Naive thymus-derived CD4-positive, alpha-beta T cell (primary cell): ENCODE data around the gene DNAJC5G. TPM values are rescaled to one million over a fixed set of nuclear protein-coding genes. Genes with fewer than 3 reads are reported as not detected.
"Not testable (repeated sequence)": the region's sequence is repeated elsewhere in the genome, so short reads cannot be mapped to it uniquely, and the experiment has no call there.

ENCODE experiments used
- ATAC-seq: fragments of 150-1000 bp; cut with Tn5 transposase; 2 replicates; pipeline ENCODE4 v1.10.0; 2021; ENCODE audit warnings: mild to moderate bottlenecking, moderate library complexity
- CTCF ChIA-PET: fragments of 350-600 bp; sonication (Branson Sonifier 250); formaldehyde crosslinking; loops from one replicate; lab custom pipeline; 2021; ENCODE audit warnings: antibody characterized with exemption; lab: Charles Lee
- POLR2A ChIA-PET: fragments of 350-600 bp; sonication (Branson Sonifier 250); formaldehyde crosslinking; loops from one replicate; lab custom pipeline; 2021; ENCODE audit warnings: antibody characterized with exemption, inconsistent platforms; lab: Charles Lee
- DNase-seq, 9 donors: peaks; one replicate each; pipeline versions ENCODE4 v3.0.0 to v3.0.0-alpha.2; 2020 to 2022; ENCODE audit warnings: mixed read lengths in 1 of 9
- H3K27ac ChIP-seq: one replicate; pipeline ENCODE4 v1.7.0; 2013; ENCODE audit warnings: mild to moderate bottlenecking, low read depth, low read length, moderate library complexity
- H3K27me3 ChIP-seq, 2 donors: one replicate each; pipeline ENCODE4 v1.7.0; 2013; ENCODE audit warnings: low read length in 2 of 2, mild to moderate bottlenecking in 2 of 2, moderate library complexity in 2 of 2; ENCODE audit not compliant: control insufficient read depth in 2 of 2, insufficient read depth in 2 of 2
- H3K36me3 ChIP-seq, 3 experiments: 1 replicate in 2 of 3; 2 replicates in 1 of 3; pipeline ENCODE4 v1.7.0; 2013; ENCODE audit warnings: low read length in 3 of 3, mild to moderate bottlenecking in 3 of 3, moderate library complexity in 1 of 3; ENCODE audit not compliant: insufficient read depth in 3 of 3, control insufficient read depth in 2 of 3
- H3K4me1 ChIP-seq, 2 donors: one replicate each; pipeline ENCODE4 v1.7.0; 2013; ENCODE audit warnings: low read length in 2 of 2, mild to moderate bottlenecking in 2 of 2, moderate library complexity in 1 of 2; ENCODE audit not compliant: control insufficient read depth in 2 of 2, insufficient read depth in 2 of 2
- H3K4me3 ChIP-seq: 2 replicates; pipeline ENCODE4 v1.7.0; 2013; ENCODE audit warnings: mild to moderate bottlenecking, low read length
- H3K9me3 ChIP-seq, 3 experiments: 1 replicate in 2 of 3; 2 replicates in 1 of 3; pipeline ENCODE4 v1.7.0; 2013; ENCODE audit warnings: low read length in 3 of 3; ENCODE audit not compliant: control insufficient read depth in 2 of 3
- H3K27ac Mint-ChIP-seq, 9 donors: one replicate each; pipeline ENCODE4 v1.8.0; 2020 to 2022; ENCODE audit warnings: mixed read lengths in 9 of 9, mild to moderate bottlenecking in 8 of 9, moderate library complexity in 5 of 9, inconsistent platforms in 2 of 9
- H3K27me3 Mint-ChIP-seq, 5 donors: one replicate each; pipeline ENCODE4 v1.8.0; 2021 to 2022; ENCODE audit warnings: mixed read lengths in 5 of 5, mild to moderate bottlenecking in 1 of 5
- H3K36me3 Mint-ChIP-seq, 5 donors: one replicate each; pipeline ENCODE4 v1.8.0; 2020 to 2022; ENCODE audit warnings: mixed read lengths in 5 of 5, mild to moderate bottlenecking in 3 of 5, inconsistent platforms in 1 of 5
- H3K4me1 Mint-ChIP-seq, 7 donors: one replicate each; pipeline ENCODE4 v1.8.0; 2020 to 2022; ENCODE audit warnings: mixed read lengths in 7 of 7, mild to moderate bottlenecking in 3 of 7, inconsistent platforms in 1 of 7
- H3K4me3 Mint-ChIP-seq, 10 donors: one replicate each; pipeline ENCODE4 v1.8.0; 2020 to 2022; ENCODE audit warnings: mild to moderate bottlenecking in 10 of 10, mixed read lengths in 10 of 10, moderate library complexity in 6 of 10, inconsistent platforms in 2 of 10
- H3K9me3 Mint-ChIP-seq, 11 donors: one replicate each; pipeline ENCODE4 v1.8.0; 2020 to 2022; ENCODE audit warnings: mixed read lengths in 11 of 11, mild to moderate bottlenecking in 4 of 11, inconsistent platforms in 1 of 11, moderate library complexity in 1 of 11
- intact Hi-C, 2 donors: fragments of 100-400 bp; cut with micrococcal nuclease; formaldehyde crosslinking; loops; one replicate each; pipeline ENCODE4 v1.15.1; 2023
- polyA plus RNA-seq, 2 donors: library from polyadenylated mRNA; unstranded; fragments of 300-500 nt; fragmentation: Illumina TruSeq; gene quantifications; one replicate each; pipeline ENCODE4 v1.2.3, GENCODE V29; 2021
- total RNA-seq, 6 experiments: library from RNA in 5 of 6; stranded (reverse) in 5 of 6; gene quantifications; 1 replicate in 5 of 6; 2 replicates in 1 of 6; pipeline ENCODE4 v1.2.3 and lab custom pipeline; 2021 to 2026

Gene DNAJC5G
- total and polyA plus RNA-seq, 7 experiments from 2014 or later = not detected

DNA sequence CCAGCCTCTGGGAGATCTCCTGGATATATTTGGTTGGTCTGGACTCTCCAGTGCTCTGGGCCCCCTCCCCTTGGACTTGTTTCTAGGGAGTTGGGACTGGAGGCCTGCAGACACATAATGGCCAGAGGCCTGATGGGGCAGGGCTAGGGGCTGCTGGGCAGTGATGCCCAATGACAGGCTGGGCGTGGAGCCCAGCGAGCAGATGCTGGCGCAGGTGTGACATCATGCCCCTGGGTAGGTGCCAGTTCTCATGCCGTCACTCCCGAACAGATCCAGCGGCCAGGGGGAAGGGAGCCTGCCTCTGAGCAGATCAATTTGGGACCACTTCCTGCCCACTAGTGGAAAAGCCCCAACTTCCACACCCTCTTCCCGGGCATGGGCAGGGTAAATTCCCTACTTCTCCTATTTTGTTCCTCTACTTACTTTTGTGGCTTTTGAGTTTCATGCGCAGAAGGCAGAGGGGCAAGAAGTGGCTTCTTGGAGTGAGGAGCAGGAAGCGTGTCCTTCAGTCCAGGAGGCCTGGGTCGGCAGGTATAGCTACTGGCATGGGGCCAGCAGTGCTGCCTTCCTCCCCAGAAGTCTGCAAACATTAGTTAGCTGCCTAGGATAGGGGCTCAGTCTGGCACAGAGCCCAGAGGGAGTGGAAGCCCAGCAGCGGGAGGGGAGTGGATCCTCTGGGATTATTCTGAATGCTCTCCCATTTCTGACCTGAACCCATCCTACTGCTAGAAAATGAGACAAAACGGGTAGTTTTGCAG is 41.6 kb downstream of the DNAJC5G start:
- H3K9me3 Mint-ChIP-seq = peaks cover 0 to 2% (median 0%) of the 10 kb centered on the region in 11 donors
- peaks cover 4 to 11% (median 7%) of the 10 kb centered on the region in 7 donors for H3K4me1 Mint-ChIP-seq
- H3K27me3 Mint-ChIP-seq = no peaks in the 10 kb centered on the region
- intact Hi-C loops = no loop called here
- H3K27ac Mint-ChIP-seq = no peak overlapping the region
- H3K36me3 Mint-ChIP-seq = peaks cover 0 to 21% (median 4%) of the 10 kb centered on the region in 5 donors
- no peak for ATAC-seq
- H3K27ac ChIP-seq = no peak overlapping the region
- H3K4me1 ChIP-seq = peaks cover 2 to 5% of the 10 kb centered on the region in 2 donors
- H3K27me3 ChIP-seq = no peaks in the 10 kb centered on the region
- H3K4me3 Mint-ChIP-seq = no peak overlapping the region
- H3K9me3 ChIP-seq = no peaks in the 10 kb centered on the region
- POLR2A ChIA-PET = no interaction called here
- CTCF ChIA-PET = interaction anchor here (1.0 to 1.4 kb wide), 2 partner anchors 14 to 29 kb away, joined by 3 to 4 read pairs; no protein-coding TSS in a partner anchor
- H3K4me3 ChIP-seq = no peak overlapping the region
- no peak for DNase-seq
- H3K36me3 ChIP-seq = peaks cover 0 to 26% (median 0%) of the 10 kb centered on the region in 3 experiments

- H3K4me3 Mint-ChIP-seq, H3K27ac ChIP-seq, H3K4me3 ChIP-seq, DNase-seq, H3K9me3 Mint-ChIP-seq, intact Hi-C loops, H3K27me3 Mint-ChIP-seq, ATAC-seq, H3K9me3 ChIP-seq, H3K27ac Mint-ChIP-seq, H3K27me3 ChIP-seq: not testable (repeated sequence)
- ChIA-PET CTCF (interaction anchor here (1.4 kb wide), 1 partner anchor 17 kb away, joined by 6 read pairs; no protein-coding TSS in a partner anchor), POLR2A (interaction anchor here (0.7 to 1.1 kb wide), 2 partner anchors 8 to 574 kb away, joined by 3 to 4 read pairs; no protein-coding TSS in a partner anchor)
- Mint-ChIP-seq H3K36me3 (peaks cover 0 to 13% (median 0%) of the 10 kb centered on the region in 5 donors), H3K4me1 (peaks cover 12 to 30% (median 23%) of the 10 kb centered on the region in 7 donors)
- Histone ChIP-seq H3K36me3 (peaks cover 0 to 29% (median 0%) of the 10 kb centered on the region in 3 experiments), H3K4me1 (peaks cover 17 to 22% of the 10 kb centered on the region in 2 donors)
Observed at GRCh38 chr2:27319839-27320238, 44.6 kb downstream of the DNAJC5G start.

- Mint-ChIP-seq H3K36me3 (peaks cover 0 to 15% (median 3%) of the 10 kb centered on the region in 5 donors), H3K4me3 (peak overlapping the region in 6 of 10 donors; percentile 25 to 100 (median 78)), H3K27me3 (no peaks in the 10 kb centered on the region), H3K4me1 (peaks cover 12 to 30% (median 23%) of the 10 kb centered on the region in 7 donors), H3K27ac (peak overlapping the region in 3 of 9 donors; percentile 9 to 99 (median 29)), H3K9me3 (peaks cover 0 to 2% (median 0%) of the 10 kb centered on the region in 11 donors)
- POLR2A ChIA-PET = interaction anchor here (0.7 to 1.3 kb wide), 2 partner anchors 8 to 11 kb away, joined by 3 to 4 read pairs; no protein-coding TSS in a partner anchor
- Histone ChIP-seq H3K9me3 (no peaks in the 10 kb centered on the region), H3K27me3 (no peaks in the 10 kb centered on the region), H3K4me3 (no peak overlapping the region), H3K4me1 (peaks cover 17 to 22% of the 10 kb centered on the region in 2 donors), H3K36me3 (peaks cover 0 to 27% (median 0%) of the 10 kb centered on the region in 3 experiments), H3K27ac (no peak overlapping the region)
- intact Hi-C loops = no loop called here
- DNase-seq (no peak), ATAC-seq (no peak)
- CTCF ChIA-PET = interaction anchor here (1.4 kb wide), 1 partner anchor 18 kb away, joined by 6 read pairs; no protein-coding TSS in a partner anchor
Observed at GRCh38 chr2:27320958-27321543, 45.8 kb downstream of the DNAJC5G start.

- H3K27ac ChIP-seq = peak overlapping the region; percentile 95
- Mint-ChIP-seq H3K36me3 (peaks cover 8 to 23% (median 11%) of the 10 kb centered on the region in 5 donors), H3K27ac (peak overlapping the region; percentile 93 to 100 (median 99)), H3K9me3 (peaks cover 0 to 2% (median 0%) of the 10 kb centered on the region in 11 donors), H3K4me1 (peaks cover 14 to 30% (median 23%) of the 10 kb centered on the region in 7 donors), H3K27me3 (no peaks in the 10 kb centered on the region), H3K4me3 (peak overlapping the region; percentile 91 to 100 (median 99))
- peak overlapping the region; percentile 99 for H3K4me3 ChIP-seq
- H3K4me1 ChIP-seq = peaks cover 17 to 22% of the 10 kb centered on the region in 2 donors
- ChIA-PET CTCF (interaction anchor here (0.9 to 2.6 kb wide), 3 partner anchors 13 to 272 kb away, joined by 3 to 9 read pairs (median 3); no protein-coding TSS in a partner anchor), POLR2A (interaction anchor here (0.7 to 4.7 kb wide), 16 partner anchors 11 to 272 kb away, joined by 3 to 40 read pairs (median 4); partner anchors contain the start of genes AGBL5, EIF2B4, GTF3C2 and KHK)
- no peaks in the 10 kb centered on the region for H3K27me3 ChIP-seq
- ATAC-seq (peak; percentile 28), DNase-seq (peak in 3 of 9 donors; percentile 5 to 17 (median 13))
- intact Hi-C loops = loop anchor here (2.0 kb wide), 3 partner anchors 58 to 306 kb away; partner anchors contain the start of genes CCDC121 (in 1 of the 2), GPN1 (in 1 of the 2) and PREB (in 1 of the 2)
- no peaks in the 10 kb centered on the region for H3K9me3 ChIP-seq
- H3K36me3 ChIP-seq = peaks cover 0 to 27% (median 0%) of the 10 kb centered on the region in 3 experiments
Observed at GRCh38 chr2:27322301-27322765, 47.1 kb downstream of the DNAJC5G start.

GRCh38 chr2:27322766-27323595 is 47.7 kb downstream of the DNAJC5G start, which contains the start of gene MPV17:
Gene MPV17, minus strand, starts transcription at chr2:27323097. Its CDS starts 580 bp downstream, at chr2:27322517.
- ChIA-PET CTCF (interaction anchor here (0.9 to 2.6 kb wide), 5 partner anchors 12 to 272 kb away, joined by 3 to 9 read pairs (median 4); partner anchors contain the start of gene NRBP1), POLR2A (interaction anchor here (0.6 to 4.7 kb wide), 26 partner anchors 9 to 272 kb away, joined by 3 to 40 read pairs (median 4); partner anchors contain the start of genes AGBL5, ATRAID, EIF2B4 and GTF3C2)
- H3K9me3 ChIP-seq = no peaks in the 10 kb centered on the region
- peaks cover 0 to 26% (median 3%) of the 10 kb centered on the region in 3 experiments for H3K36me3 ChIP-seq
- H3K27ac ChIP-seq = peak within 1 kb of the TSS; percentile 95
- H3K4me1 ChIP-seq = peaks cover 17 to 22% of the 10 kb centered on the region in 2 donors
- Mint-ChIP-seq H3K27me3 (no peaks in the 10 kb centered on the region), H3K4me3 (peak within 1 kb of the TSS; percentile 91 to 100 (median 99)), H3K4me1 (peaks cover 14 to 30% (median 23%) of the 10 kb centered on the region in 7 donors), H3K9me3 (peaks cover 0 to 2% (median 0%) of the 10 kb centered on the region in 11 donors), H3K27ac (peak within 1 kb of the TSS; percentile 93 to 100 (median 99)), H3K36me3 (peaks cover 10 to 24% (median 14%) of the 10 kb centered on the region in 5 donors)
- intact Hi-C loops = loop anchor here (1.0 to 2.0 kb wide), 13 partner anchors 33 to 538 kb away; partner anchors contain the start of genes CAD (in 2 of the 2), EIF2B4 (in 2 of the 2), PPM1G (in 2 of the 2) and PREB (in 2 of the 2)
- H3K27me3 ChIP-seq = no peaks in the 10 kb centered on the region
- peak within 1 kb of the TSS; percentile 99 for H3K4me3 ChIP-seq
- ATAC-seq (peak; percentile 98), DNase-seq (peak; percentile 65 to 87 (median 82))
